ENCODE data around the gene SLC24A4. TPM values are rescaled to one million over a fixed set of nuclear protein-coding genes. Genes with fewer than 3 reads are reported as not detected.

SLC24A4 gene
- total RNA-seq, 4 donors from 2014 or later, result 0.75 to 1.9 (median 1.4) TPM

DNA sequence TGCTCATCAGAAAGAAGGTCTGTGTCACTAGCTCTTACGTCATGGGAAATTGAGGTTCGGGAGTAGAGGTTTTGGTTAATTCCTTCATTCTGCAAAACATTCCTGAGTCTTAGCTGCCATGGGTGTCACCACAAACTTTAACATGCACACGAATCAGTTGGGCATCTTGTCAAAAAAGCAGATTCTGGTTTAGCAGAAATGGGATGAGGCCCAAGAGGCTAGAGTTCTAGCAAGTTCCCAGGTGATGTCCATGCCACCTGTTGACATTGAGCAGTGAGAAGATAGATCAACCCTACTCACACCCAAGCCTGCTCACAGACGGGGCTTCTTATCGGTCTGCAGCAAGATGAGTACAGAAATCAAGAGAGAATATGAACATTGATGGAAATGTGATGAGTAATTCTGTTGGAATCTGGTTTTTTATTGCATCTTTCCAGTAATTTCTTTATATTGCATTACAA lies 179.0 kb downstream of the SLC24A4 start:
- TF ChIP-seq, protein P1, sequence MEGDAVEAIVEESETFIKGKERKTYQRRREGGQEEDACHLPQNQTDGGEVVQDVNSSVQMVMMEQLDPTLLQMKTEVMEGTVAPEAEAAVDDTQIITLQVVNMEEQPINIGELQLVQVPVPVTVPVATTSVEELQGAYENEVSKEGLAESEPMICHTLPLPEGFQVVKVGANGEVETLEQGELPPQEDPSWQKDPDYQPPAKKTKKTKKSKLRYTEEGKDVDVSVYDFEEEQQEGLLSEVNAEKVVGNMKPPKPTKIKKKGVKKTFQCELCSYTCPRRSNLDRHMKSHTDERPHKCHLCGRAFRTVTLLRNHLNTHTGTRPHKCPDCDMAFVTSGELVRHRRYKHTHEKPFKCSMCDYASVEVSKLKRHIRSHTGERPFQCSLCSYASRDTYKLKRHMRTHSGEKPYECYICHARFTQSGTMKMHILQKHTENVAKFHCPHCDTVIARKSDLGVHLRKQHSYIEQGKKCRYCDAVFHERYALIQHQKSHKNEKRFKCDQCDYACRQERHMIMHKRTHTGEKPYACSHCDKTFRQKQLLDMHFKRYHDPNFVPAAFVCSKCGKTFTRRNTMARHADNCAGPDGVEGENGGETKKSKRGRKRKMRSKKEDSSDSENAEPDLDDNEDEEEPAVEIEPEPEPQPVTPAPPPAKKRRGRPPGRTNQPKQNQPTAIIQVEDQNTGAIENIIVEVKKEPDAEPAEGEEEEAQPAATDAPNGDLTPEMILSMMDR (IDR thresholded peaks at IDR 0.05; ENCODE audit: low read depth), result no peak

DNA sequence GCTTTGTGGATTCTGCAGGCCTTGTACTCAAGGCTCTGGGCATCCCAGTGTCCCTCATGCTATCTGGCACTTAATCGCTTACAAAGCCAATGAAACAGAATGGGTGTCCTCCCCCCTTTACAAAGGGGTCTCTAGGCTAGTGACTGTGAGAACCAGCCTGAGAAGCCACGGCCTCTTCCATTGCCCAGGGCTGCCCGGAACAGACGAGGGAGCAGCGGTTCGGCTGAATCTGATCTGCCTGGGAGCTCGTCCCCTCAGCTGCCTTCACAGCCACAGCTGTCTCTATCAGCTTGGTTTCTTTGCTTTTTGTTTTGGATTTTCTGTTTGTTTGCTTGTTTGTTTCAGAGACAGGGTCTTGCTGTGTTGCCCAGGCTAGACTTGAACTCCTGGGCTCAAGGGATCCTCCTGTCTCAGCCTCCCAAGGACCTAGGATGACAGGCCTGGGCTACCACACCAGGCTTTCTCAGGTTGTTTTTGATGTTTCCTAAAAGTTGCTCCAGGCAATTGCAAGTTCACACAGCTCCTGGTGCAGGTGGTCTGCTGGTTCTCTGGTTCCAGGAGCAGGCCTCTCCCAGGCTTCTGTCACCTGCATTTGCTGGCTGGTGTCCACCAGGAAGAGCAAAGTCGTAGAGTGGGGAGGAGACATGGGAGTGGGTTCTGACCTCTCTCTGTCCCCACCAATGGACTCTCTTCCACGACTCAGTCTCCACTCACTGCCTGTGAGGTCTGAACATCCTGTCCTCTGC lies 179.7 kb downstream of the SLC24A4 start:
- TF ChIP-seq, protein P1 (IDR thresholded peaks at IDR 0.05; ENCODE audit: low read depth), result no peak

DNA sequence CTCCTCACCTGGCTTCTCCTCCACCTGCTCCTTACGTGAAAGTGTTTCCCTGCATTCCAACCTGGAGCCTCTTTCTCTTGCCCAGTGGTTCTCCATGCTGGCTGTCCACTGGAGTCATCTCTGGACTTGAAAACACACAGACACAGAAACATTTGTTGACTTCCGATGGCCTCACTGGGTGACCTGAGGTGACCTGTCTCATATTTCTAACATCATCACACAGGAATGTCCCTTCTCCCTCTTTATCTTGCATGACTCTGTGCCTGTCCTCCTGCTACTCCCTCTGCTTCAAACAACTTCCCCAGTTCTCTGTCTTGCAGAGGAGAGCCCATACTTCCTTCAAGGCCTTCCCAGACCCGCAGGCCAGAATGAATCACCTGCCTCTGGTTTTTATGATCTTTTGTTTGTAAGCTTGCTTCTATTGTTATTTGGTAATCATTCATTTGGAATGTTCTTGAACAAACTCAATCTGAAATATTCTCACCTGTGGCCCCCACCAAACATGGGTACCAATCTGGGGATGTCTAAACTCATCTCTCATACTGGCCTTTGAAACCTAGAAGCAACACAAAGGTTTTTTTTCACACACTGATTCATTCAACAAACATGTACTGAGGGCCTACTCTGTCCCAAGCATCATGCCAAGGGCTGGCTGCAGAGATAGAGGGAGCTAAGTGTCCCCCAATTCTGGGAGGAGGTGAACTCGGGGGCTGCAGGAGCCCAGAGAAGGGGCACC lies 181.0 kb downstream of the SLC24A4 start:
- TF ChIP-seq, protein P1 (IDR thresholded peaks at IDR 0.05; ENCODE audit: low read depth), result no peak

DNA sequence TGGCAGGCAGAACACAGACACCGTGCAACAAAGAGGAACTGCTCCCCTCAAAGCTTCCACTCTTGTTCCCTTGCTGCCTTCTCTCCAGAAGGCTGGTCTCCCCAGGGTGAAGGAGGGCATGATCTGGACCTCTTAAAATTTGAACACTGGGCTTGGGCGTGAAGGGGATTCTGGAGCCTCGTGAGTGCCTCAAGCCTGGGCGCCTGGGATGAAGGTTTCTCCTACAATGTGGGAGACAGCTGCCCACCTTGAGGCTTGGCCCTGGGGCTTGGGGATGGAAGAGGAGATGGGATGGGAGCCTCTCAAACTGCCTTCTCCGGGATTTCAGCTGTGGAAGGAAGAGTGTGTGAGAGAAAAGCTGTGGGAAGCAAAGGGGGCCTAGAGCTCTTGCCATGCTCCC lies 182.9 kb downstream of the SLC24A4 start:
- TF ChIP-seq, protein P1 (IDR thresholded peaks at IDR 0.05; ENCODE audit: low read depth), result no peak

DNA sequence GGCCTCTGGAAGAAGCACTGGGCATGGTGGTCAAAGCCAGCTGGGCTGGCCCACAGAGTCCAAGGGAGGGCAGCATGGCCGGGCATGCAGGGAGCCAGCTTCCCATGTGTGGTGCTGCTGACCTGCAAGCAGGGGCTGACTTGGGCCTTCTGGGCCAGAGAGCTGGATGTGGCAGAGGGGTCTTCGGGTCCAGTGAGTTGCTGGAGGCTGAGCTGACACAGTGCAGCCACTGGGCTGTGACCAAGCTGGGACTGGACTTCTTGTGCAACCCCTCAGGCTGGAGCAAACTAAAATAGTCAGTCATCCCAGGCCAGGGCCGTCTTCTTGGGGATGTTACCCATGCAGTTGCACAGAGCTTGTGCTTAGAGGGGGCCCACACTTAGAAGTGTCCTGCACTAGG lies 183.3 kb downstream of the SLC24A4 start:
- TF ChIP-seq, protein P1 (IDR thresholded peaks at IDR 0.05; ENCODE audit: low read depth), result no peak

DNA sequence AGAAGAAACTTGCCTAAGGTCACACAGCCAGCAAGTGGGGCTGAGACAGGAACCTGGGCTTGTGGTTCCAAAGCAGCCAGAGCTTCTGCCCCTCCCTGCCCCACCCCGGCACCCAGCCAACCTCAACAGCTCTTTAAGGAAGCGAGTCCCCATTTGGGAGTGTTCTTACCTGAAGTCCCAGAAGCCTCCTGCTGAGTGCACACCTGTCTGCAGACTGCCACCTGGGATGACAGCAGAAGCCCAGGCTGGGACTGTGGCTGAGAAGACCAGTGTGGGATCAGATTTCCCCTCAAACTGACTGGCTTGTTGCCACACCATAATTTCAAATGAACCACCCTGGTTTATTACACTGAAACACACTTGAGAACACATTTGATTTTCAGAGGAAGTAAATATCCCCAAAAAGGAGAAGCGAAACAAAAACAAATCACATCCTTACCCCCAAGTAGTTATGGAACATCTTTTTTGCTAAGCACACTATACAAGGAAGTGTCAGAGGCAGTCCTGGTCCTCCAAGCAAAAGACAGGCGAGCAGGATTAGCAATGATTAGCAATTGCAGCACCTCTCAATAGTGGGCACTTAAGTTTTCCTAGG lies 184.3 kb downstream of the SLC24A4 start:
- TF ChIP-seq, protein P1 (IDR thresholded peaks at IDR 0.05; ENCODE audit: low read depth), result no peak

DNA sequence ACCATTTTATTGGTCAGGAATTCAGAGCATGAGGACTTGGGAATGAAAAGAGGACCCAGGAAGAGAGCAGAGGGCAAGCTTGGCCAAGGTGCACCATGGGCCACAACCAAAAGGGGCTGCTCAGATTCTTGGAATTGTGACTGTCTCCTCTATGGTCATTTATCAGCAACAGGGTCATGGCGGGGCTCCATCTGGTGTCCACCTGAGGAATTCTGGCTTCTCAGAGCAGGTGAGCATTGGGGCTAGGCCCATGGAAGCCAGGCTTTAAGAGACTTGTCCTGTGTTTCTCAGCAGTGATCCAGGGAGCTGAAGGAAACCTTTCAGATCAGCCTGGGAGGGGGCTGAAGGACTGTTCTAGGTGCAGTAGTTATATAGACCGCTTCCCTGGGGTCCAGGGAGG lies 188.0 kb downstream of the SLC24A4 start:
- TF ChIP-seq, protein P1 (IDR thresholded peaks at IDR 0.05; ENCODE audit: low read depth), result no peak
